ENCODE data around the gene CBLB. TPM values are rescaled to one million over a fixed set of nuclear protein-coding genes. Genes with fewer than 3 reads are reported as not detected.
A peak's percentile ranks its signal among the peaks of the same experiment; 100 is the strongest.

CBLB gene
- total RNA-seq, 1 donor from 2014 or later = 30.0 TPM

DNA sequence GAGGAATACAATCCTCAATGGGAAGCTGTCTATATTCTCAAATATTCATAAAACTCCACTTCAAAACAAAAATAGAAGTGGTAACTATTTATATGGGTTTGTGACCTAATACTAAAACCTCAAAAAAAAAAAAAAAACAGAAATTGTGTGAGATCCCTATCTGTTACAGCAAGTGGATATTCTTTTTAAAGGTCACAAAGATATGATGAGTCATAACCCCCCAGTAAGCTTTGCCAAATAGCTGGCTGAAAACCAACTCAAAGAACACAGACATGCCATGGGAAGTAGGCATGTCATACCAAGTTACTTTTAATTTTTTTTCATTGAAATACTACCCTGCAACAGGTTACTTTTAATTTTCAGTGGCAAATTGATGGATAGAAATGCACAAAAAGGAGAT is 62.5 kb downstream of the CBLB start:
- TF ChIP-seq, protein P1, sequence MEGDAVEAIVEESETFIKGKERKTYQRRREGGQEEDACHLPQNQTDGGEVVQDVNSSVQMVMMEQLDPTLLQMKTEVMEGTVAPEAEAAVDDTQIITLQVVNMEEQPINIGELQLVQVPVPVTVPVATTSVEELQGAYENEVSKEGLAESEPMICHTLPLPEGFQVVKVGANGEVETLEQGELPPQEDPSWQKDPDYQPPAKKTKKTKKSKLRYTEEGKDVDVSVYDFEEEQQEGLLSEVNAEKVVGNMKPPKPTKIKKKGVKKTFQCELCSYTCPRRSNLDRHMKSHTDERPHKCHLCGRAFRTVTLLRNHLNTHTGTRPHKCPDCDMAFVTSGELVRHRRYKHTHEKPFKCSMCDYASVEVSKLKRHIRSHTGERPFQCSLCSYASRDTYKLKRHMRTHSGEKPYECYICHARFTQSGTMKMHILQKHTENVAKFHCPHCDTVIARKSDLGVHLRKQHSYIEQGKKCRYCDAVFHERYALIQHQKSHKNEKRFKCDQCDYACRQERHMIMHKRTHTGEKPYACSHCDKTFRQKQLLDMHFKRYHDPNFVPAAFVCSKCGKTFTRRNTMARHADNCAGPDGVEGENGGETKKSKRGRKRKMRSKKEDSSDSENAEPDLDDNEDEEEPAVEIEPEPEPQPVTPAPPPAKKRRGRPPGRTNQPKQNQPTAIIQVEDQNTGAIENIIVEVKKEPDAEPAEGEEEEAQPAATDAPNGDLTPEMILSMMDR (IDR thresholded peaks at IDR 0.05; ENCODE audit: insufficient read depth, low read length, severe bottlenecking) = no peak
- no peaks in the 10 kb centered on the region for H3K27me3 ChIP-seq (ENCODE audit: control insufficient read depth, insufficient read depth, low read length)
- DNase-seq (ENCODE audit: low read depth) (peak; percentile 60), FAIRE-seq (no peak)
- no peak overlapping the region for H3K4me3 ChIP-seq (ENCODE audit: low read depth, low read length)
- H3K36me3 ChIP-seq (ENCODE audit: control insufficient read depth, insufficient read depth, low read length) = no peaks in the 10 kb centered on the region

DNA sequence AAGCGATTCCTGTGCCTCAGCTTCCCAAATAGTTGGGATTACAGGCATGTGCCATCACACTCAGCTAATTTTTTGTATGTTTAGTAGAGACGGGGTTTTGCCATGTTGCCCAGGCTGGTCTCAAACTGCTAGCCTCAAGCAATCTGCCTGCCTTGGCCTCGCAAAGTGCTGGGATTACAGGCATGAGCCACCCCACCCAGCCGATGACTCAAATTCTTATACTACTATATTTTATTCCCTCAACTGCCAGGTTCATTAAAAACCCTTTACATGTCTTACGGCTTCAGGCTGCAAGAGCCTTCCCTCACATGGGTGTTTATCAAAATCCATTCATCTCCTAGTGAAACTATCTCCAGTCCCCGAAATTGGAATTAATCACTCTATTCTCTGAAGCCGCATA is 63.4 kb downstream of the CBLB start:
- Histone ChIP-seq H3K4me3 (ENCODE audit: low read depth, low read length) (no peak overlapping the region), H3K27me3 (ENCODE audit: control insufficient read depth, insufficient read depth, low read length) (no peaks in the 10 kb centered on the region), H3K36me3 (ENCODE audit: control insufficient read depth, insufficient read depth, low read length) (no peaks in the 10 kb centered on the region)
- DNase-seq (ENCODE audit: low read depth) (no peak), FAIRE-seq (no peak)
- TF ChIP-seq, protein P1 (IDR thresholded peaks at IDR 0.05; ENCODE audit: insufficient read depth, low read length, severe bottlenecking) = no peak

DNA sequence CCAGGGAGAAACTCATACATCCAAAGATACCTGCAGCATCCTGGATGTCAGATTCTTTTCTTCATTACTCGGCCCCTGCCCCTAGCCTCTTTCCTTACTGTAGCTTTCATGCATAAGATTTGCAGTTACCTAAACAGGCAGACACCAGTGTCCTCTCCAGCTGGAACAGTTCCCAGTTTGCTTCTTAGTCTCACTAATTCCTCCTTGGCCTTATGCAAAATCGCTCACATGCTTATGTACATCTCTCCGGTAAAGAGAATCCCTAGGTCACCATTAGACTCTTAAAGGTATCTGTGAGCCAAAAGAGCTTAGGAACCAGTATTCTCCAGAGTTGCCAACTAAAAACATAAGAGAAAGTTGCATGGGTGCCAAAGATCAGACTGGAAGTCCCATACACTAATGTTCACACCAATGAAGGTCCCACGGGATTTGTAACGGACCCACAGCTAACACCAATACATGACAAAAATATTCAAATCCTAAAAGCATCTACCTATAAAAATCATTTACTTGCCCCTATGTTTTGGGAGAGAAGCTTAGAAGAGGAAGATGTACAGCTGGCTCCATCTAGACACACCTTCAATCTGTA is 66.6 kb downstream of the CBLB start:
- TF ChIP-seq, protein P1 (IDR thresholded peaks at IDR 0.05; ENCODE audit: insufficient read depth, low read length, severe bottlenecking) = no peak
- no peak for FAIRE-seq
- Histone ChIP-seq H3K27me3 (ENCODE audit: control insufficient read depth, insufficient read depth, low read length) (no peaks in the 10 kb centered on the region), H3K4me3 (ENCODE audit: low read depth, low read length) (no peak overlapping the region), H3K36me3 (ENCODE audit: control insufficient read depth, insufficient read depth, low read length) (no peaks in the 10 kb centered on the region)
- DNase-seq (ENCODE audit: low read depth) = no peak

DNA sequence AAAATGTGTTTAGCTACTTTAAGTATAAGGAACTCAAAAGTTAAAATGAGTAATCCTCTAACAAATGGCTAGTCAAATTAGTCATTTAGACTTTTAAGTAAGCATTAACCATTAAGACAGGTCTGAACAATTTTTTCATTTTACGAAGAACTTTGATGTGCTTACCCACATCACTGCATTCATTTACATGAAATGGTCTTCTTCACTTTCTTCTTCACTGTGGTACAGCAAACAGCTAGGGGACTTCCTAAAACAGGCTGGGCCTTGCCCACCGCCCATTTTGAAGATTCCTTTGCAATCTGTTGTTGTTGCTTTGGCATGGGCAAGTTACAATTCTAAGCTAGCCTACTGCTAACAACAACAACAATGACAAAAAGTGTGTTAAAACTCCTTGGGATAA is 67.4 kb downstream of the CBLB start:
- Histone ChIP-seq H3K36me3 (ENCODE audit: control insufficient read depth, insufficient read depth, low read length) (no peaks in the 10 kb centered on the region), H3K4me3 (ENCODE audit: low read depth, low read length) (no peak overlapping the region), H3K27me3 (ENCODE audit: control insufficient read depth, insufficient read depth, low read length) (no peaks in the 10 kb centered on the region)
- TF ChIP-seq, protein P1 (IDR thresholded peaks at IDR 0.05; ENCODE audit: insufficient read depth, low read length, severe bottlenecking) = no peak
- FAIRE-seq = no peak
- peak; percentile 65 for DNase-seq (ENCODE audit: low read depth)

DNA sequence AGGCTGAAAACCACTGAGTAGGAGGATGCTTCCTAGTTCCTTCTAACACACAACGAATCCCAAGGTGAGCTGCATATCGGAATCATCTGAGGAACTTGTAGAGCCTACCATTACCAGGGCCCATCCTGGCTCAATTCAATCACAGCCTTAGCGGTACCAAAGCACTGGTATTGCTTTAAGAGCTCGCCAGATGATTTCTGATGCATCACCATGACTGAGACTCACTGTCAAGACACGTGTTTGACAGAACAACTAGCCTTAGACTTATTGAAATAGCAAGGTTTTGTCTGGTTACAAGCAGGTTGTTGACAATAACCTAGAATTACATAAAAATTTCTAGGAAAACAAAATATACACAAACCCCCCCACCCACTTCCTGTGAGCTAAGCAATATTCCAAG is 68.5 kb downstream of the CBLB start:
- TF ChIP-seq, protein P1 (IDR thresholded peaks at IDR 0.05; ENCODE audit: insufficient read depth, low read length, severe bottlenecking) = no peak
- FAIRE-seq (no peak), DNase-seq (ENCODE audit: low read depth) (no peak)
- Histone ChIP-seq H3K27me3 (ENCODE audit: control insufficient read depth, insufficient read depth, low read length) (no peaks in the 10 kb centered on the region), H3K4me3 (ENCODE audit: low read depth, low read length) (no peak overlapping the region), H3K36me3 (ENCODE audit: control insufficient read depth, insufficient read depth, low read length) (no peaks in the 10 kb centered on the region)

DNA sequence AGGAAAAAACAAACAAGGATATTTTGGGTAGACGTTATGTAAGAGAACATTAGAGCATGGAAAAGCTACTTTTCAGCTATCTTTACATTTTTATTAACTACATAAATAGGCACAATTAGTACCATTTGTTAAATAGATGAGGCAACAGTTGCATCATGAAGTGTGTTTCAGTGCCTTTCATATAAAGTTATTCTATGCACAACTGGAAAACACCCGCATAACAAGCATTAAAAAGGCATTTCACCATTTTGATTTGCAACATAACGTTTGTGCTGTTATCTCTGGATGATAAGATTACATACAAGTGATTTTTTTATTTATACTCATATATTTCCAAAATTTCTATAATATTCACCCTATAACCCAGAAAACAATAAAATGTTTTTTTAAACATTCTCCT is 69.5 kb downstream of the CBLB start:
- Histone ChIP-seq H3K36me3 (ENCODE audit: control insufficient read depth, insufficient read depth, low read length) (no peaks in the 10 kb centered on the region), H3K27me3 (ENCODE audit: control insufficient read depth, insufficient read depth, low read length) (no peaks in the 10 kb centered on the region), H3K4me3 (ENCODE audit: low read depth, low read length) (no peak overlapping the region)
- DNase-seq (ENCODE audit: low read depth) = no peak
- FAIRE-seq = no peak
- TF ChIP-seq, protein P1 (IDR thresholded peaks at IDR 0.05; ENCODE audit: insufficient read depth, low read length, severe bottlenecking) = no peak
